Measurements from ENCODE around the gene TNRC6C.

The TNRC6C gene

GRCh38 chr17:77957857-77958715 lies at the start of gene TNRC6C:
TSS of gene TNRC6C (plus strand) at chr17:77958703. CDS start at chr17:78004207, 45,504 bp downstream.
- peak; percentile 99 for DNase-seq (ENCODE audit: low read depth)

- no peak for DNase-seq (ENCODE audit: low read depth)
Observed at GRCh38 chr17:77909236-77909635, 49.3 kb upstream of the TNRC6C start.

GRCh38 chr17:77909816-77910215 lies 48.7 kb upstream of the TNRC6C start:
- DNase-seq (ENCODE audit: low read depth), result no peak

GRCh38 chr17:77914385-77915254 lies 43.9 kb upstream of the TNRC6C start:
- DNase-seq (ENCODE audit: low read depth), result no peak

- no peak for DNase-seq (ENCODE audit: low read depth)
Observed at GRCh38 chr17:77915594-77916021, 42.9 kb upstream of the TNRC6C start.

- DNase-seq (ENCODE audit: low read depth), result no peak
Observed at GRCh38 chr17:77916264-77916663, 42.2 kb upstream of the TNRC6C start.

GRCh38 chr17:77916703-77917481 lies 41.6 kb upstream of the TNRC6C start:
- no peak for DNase-seq (ENCODE audit: low read depth)

GRCh38 chr17:77919276-77919675 lies 39.2 kb upstream of the TNRC6C start:
- DNase-seq (ENCODE audit: low read depth), result no peak

- DNase-seq (ENCODE audit: low read depth), result no peak
Observed at GRCh38 chr17:77923135-77923534, 35.4 kb upstream of the TNRC6C start.

- DNase-seq (ENCODE audit: low read depth), result no peak
Observed at GRCh38 chr17:77923776-77924513, 34.6 kb upstream of the TNRC6C start.

GRCh38 chr17:77924757-77925336 lies 33.7 kb upstream of the TNRC6C start:
- no peak for DNase-seq (ENCODE audit: low read depth)

- no peak for DNase-seq (ENCODE audit: low read depth)
Observed at GRCh38 chr17:77925831-77926543, 32.5 kb upstream of the TNRC6C start.

- DNase-seq (ENCODE audit: low read depth), result no peak
Observed at GRCh38 chr17:77926981-77927380, 31.5 kb upstream of the TNRC6C start.

GRCh38 chr17:77927777-77928518 lies 30.6 kb upstream of the TNRC6C start:
- no peak for DNase-seq (ENCODE audit: low read depth)

- DNase-seq (ENCODE audit: low read depth), result no peak
Observed at GRCh38 chr17:77928519-77929179, 29.9 kb upstream of the TNRC6C start.

GRCh38 chr17:77929180-77929564 lies 29.3 kb upstream of the TNRC6C start:
- no peak for DNase-seq (ENCODE audit: low read depth)

GRCh38 chr17:77929871-77930436 lies 28.5 kb upstream of the TNRC6C start:
- no peak for DNase-seq (ENCODE audit: low read depth)

Measured in ELR (cell line).